Measurements from ENCODE around the gene CUBN.
"Not testable (repeated sequence)": the region's sequence is repeated elsewhere in the genome, so short reads cannot be mapped to it uniquely, and the experiment has no call there.

CUBN gene

GRCh38 chr10:17033529-17034260 lies 95.9 kb downstream of the CUBN start:
- no peak for DNase-seq

DNA sequence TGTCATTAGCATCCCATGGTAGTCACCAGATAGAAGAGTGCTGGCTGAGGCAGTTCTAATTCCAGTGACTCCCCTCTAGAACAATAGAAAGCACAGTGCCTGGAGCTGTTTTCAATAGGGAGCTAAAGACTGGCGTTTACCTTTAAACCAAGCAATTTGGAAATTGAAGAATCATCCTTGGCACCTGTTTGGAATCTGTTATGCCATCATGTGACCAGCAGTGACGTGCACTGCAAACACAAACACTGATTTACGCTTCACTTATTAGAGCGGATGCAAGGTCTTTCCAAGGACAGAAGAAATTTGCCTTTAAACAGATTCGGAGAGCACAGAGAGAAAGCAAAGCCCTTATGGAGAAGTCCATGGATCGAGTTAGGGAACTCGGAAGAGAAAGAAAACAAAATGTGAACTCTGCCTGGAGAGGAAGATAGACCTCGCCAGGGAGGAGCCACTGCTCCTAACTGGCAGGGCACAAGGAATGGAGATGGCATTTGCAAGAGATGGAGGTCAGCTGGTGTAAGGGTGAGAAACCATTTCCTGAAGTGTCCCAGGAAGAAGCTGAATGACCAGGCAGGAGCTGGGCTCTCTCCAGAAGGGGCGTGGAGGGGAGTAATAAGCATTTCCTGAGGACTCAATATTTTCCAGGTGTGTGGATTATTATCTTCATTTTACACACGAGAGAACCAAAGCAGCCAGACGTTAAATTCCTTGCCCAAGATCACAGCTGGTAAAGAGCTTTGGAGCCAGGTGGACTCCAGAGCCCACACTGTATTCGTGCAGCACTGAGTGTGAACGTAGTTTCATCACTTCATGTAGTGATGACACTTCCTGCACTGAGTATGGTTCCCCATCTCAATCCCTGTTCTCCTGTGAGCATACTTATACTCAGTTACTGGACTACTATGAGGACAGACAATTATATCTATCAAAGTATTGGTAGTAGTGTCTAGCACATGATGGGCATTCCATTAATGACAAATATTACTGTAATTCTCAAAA lies 97.7 kb downstream of the CUBN start:
- DNase-seq, result no peak

- peak; percentile 84 for DNase-seq
Observed at GRCh38 chr10:17029581-17030271, 99.9 kb downstream of the CUBN start.

DNA sequence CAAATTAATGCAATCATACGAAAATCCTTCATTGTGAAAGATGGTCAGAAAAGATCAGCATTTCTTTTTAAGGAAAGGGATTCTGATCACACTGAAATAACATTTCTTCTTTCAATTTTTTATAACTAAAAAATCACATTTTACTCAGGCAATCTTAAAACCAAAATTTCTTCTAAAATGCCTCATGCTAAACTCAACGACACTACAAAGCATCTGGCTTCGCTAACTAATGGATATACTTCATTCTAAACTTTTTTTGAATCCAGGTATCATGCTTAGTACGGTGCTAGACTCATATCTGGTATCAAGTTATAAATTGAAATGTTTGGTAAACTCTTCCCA lies 100.4 kb downstream of the CUBN start:
- DNase-seq, result no peak

DNA sequence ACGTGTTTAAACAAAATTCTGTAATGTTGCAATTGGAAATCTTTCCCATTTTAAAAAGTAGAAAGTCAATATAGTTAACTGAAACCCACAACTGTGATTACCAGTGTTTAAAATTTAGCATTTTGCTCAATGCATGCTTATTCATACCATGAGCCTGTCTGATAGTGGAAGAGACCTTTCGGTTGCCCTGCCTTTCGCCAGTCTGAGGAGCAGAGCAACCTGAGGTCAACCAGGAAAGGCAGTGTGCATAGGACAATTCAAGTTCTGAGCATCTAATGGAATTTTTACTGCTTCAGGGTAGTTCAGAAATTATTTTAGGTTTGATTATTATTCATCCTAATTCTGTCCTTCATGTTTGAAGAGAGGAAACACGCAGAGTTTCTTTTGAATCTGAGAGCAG lies 100.8 kb downstream of the CUBN start:
- no peak for DNase-seq

DNA sequence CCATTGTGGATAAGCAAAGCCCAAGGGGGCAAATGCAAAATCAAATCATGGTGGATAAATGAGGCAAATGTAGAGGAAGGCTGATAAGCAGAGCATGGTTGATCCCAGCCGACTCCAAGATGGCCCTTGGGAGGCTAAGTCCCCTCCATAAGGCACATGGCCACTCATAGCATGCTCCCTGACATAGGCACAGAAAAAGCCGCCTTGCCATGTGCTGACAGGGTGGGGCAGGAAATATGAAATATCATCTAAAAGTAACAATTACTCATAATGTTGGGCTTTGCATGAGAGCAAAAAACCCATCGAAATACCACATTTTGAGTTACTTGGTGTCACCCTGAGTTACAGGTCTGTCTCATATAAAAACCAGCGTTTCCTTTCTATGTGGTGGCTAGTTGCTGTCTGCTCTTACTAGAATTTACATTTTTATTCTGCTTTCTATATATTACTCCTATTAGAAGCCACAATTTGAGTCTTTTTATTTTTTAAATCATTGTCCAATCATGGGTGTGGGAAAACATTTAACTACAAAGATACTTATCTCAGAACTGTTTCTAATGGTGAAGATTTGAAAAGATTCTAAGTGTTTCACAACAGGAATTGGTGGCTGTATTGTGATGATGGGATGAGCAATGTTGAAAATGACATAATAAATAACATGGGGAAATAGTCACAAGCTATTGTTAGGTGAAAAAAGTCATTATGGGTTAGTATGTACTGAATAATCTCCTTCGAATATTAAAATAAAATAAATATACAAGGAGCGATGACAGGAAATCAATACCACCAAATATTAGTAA lies 102.7 kb downstream of the CUBN start:
- DNase-seq, result peak; percentile 96

DNA sequence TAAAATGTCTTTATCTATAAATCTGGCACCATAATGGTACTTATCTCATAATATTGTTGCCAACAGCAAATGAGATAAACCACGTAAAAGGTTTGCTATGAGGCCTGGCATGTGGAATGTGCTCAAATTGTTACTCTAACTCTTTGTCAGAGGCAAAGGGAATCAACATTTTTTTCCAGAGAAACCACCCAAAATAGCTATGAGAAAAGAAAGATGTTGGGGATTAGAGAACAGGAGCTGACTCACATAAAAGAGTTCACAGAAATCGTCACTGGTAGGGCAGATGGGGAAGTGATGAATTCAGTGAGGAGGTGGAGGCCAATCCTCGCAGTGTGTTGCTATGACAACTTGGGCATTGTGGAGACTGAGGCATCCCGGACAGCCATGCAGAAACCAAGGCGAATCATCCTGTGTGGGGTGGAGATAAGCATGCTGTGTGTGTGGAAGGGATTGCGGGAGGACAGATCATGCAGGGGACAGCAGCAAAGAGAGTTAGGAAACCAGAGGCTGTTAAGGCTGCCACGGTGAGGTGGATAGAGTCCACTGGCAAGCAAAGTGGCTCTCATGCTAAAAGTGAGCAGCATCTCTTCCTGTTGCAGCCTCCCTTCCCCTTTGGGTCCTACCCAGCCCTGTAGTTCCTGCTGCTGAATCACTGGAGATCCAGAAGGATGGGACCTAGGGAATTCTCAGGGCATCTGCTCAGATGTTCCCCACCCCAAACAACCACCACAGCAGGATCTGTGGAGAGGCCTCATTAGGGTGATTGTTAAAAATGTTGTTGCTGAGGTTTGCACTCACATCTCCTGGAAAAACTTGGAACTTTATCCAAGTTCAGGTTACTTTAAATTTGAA lies 103.9 kb downstream of the CUBN start:
- DNase-seq, result peak; percentile 99

DNA sequence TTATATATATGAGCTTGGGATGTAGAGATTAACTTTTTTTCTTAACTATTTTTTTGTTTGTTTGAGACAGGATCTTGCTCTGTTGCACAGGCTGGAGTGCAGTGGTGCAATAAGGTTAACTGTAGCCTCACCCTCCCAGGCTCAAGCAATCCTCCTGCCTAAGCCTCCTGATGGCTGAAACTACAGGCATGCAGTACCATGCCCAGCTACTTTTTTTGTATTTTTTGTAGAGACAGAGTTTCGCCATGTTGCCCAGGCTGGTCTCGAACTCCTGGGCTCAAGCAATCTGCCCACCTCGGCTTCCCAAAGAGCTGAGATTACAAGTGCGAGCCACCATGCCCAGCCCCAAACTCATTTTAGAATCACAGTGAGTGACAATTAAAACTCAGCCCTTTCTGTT lies 105.2 kb downstream of the CUBN start:
- DNase-seq, result no peak

DNA sequence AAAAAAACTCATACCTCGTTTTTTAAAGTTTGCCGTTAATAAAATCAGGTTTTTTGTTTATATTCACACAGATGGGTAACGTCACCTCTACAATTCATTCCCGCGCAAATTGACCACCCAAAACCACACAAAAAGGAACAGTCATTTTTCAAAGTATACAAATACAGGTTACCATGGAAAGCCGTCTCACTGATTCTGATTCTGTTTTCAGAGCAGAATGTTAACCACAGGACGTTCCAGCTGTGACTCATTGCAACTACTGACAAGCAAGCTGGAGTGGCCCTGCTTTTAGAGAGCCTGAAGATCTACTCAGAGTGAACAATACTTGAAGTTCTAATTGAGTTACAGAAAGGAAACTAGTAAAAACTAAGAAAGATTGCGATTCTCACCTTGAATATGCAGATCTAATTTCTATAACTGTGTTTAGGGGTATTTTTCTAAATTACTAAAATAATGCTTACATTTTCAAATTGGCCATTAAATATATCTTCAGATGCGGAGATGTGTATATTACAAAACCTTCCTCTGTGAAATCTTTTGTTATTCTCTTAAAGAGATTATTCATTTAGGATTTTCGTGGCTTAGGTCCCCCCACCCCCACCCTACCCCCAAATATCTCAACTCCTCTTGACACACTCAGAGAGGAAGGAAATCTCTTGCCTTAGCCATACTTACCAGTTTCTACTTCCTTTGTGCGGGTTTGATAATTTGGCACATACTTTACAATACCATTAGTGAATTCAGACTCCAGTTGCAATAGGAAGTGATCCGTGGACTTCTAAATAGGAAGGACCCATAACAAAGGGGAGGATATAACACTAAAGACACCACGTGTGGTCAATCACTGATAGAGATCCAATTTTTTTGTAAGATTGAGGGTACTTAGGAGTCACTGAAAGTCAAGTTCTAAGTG lies 106.0 kb downstream of the CUBN start:
- peak; percentile 99 for DNase-seq

- DNase-seq, result no peak
Observed at GRCh38 chr10:17022896-17023295, 106.7 kb downstream of the CUBN start.

- no peak for DNase-seq
Observed at GRCh38 chr10:17022466-17022825, 107.2 kb downstream of the CUBN start.

GRCh38 chr10:17021656-17022465 lies 107.8 kb downstream of the CUBN start:
- no peak for DNase-seq

GRCh38 chr10:17019696-17020095 lies 109.9 kb downstream of the CUBN start:
- DNase-seq, result no peak

GRCh38 chr10:17013131-17013983 lies 116.3 kb downstream of the CUBN start:
- not testable (repeated sequence) for DNase-seq

GRCh38 chr10:17012731-17013130 lies 116.9 kb downstream of the CUBN start:
- not testable (repeated sequence) for DNase-seq

DNA sequence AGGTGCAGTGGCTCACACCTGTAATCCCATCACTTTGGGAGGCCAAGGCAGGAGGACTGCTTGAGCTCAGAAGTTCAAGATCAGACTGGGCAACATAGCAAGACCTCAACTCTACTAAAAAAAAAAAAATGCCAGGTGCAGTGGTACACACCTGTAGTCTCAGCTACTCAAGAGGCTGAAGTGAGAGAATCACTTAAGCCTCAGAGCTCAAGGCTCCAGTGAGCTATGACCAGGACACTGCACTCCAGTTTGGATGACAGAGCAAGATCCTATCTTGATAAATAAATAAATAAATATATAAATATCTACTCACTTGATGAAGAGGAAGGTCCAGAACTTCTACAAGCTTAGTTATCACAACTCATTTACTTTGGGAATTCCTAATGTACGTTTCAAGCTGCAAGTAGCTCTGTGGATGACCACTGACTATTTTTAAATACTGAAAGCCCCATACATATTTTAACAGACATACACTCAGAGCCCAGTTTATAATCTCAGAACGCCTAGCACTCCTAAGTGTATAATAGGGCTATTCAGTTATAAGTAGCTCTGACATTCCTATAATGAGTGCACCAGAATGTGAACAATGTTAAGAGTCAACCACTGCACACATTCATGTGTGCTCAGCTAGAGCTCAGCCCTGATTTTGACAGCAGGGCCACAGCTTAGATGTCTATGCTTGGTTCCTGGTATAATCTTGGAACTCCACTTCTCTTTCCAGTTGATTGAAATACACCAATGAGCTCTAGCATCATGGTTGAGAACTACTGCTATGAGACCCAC lies 119.1 kb downstream of the CUBN start:
- DNase-seq, result no peak

GRCh38 chr10:17009212-17009700 lies 120.4 kb downstream of the CUBN start:
- peak; percentile 84 for DNase-seq

Data from fibroblast of skin of back (primary cell).